Measurements from ENCODE around the gene RNF114. TPM values are rescaled to one million over a fixed set of nuclear protein-coding genes. Genes with fewer than 3 reads are reported as not detected.

Gene RNF114
- total and polyA plus RNA-seq, 4 donors: 30.9 to 87.9 (median 40.9) TPM

DNA sequence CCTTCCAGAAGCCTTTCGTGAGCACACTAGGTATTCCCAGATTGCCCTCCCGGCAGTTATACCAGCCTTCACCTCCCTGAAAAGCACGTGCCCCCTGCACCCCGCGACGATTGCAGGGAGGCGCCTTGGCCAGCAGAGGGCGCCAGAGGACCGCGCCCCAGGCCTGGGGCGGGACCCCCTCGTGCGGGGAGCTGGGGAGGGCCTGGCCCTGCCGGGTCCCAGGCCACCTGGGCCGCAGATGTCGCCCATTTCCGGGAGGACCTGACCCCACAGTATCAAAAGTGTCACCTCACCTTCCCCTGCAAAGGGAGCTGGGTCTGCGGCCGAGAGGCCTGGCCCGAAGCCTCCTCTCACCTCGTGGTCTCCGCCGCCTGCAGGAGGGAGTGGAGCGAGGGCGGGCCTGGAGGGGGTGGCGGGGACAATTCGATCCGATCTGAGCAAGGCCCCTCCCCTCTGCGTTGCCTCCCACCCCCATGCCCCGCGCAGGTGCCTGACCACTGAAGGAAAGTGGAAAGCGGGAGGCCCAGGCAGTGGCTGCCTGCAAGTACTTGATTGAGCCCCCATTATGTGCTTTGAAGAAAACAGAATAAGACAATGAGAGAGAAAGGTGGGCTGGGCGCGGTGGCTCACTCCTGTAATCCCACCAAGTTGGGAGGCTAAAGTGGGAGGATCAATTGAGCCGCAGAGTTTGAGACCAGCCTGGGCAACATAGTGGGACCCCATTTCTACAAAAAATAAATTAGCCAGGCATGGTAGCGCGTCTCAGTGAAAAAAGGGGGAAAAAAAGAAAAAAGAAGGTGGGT, 43.0 kb downstream of the RNF114 start:
- Histone ChIP-seq H3K9ac (ENCODE audit: low read depth in 1 of 2, low read length in 2 of 2) (no peak overlapping the region), H3K27ac (ENCODE audit: low read depth in 1 of 2, low read length in 2 of 2) (no peak overlapping the region), H3K36me3 (ENCODE audit: control insufficient read depth in 4 of 4, insufficient read depth in 3 of 4, low read depth in 1 of 4, low read length in 3 of 4) (no peaks in the 10 kb centered on the region), H3K4me3 (ENCODE audit: low read depth in 1 of 3, low read length in 3 of 3) (peak overlapping the region in 1 of 3 donors; percentile 30), H3K4me1 (ENCODE audit: control insufficient read depth in 4 of 4, insufficient read depth in 4 of 4, low read length in 3 of 4) (peaks cover 2 to 17% (median 6%) of the 10 kb centered on the region in 4 donors), H3K27me3 (ENCODE audit: control insufficient read depth in 4 of 4, insufficient read depth in 4 of 4, low read length in 3 of 4) (no peaks in the 10 kb centered on the region), H3K9me3 (ENCODE audit: control insufficient read depth in 4 of 4, low read length in 3 of 4) (no peaks in the 10 kb centered on the region)
- TF ChIP-seq RXRA (IDR thresholded peaks at IDR 0.05): no peak
- TF ChIP-seq, protein P1, sequence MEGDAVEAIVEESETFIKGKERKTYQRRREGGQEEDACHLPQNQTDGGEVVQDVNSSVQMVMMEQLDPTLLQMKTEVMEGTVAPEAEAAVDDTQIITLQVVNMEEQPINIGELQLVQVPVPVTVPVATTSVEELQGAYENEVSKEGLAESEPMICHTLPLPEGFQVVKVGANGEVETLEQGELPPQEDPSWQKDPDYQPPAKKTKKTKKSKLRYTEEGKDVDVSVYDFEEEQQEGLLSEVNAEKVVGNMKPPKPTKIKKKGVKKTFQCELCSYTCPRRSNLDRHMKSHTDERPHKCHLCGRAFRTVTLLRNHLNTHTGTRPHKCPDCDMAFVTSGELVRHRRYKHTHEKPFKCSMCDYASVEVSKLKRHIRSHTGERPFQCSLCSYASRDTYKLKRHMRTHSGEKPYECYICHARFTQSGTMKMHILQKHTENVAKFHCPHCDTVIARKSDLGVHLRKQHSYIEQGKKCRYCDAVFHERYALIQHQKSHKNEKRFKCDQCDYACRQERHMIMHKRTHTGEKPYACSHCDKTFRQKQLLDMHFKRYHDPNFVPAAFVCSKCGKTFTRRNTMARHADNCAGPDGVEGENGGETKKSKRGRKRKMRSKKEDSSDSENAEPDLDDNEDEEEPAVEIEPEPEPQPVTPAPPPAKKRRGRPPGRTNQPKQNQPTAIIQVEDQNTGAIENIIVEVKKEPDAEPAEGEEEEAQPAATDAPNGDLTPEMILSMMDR (IDR thresholded peaks at IDR 0.05; ENCODE audit: low read depth, low read length, missing input control): peak; percentile 96
- peak; percentile 94 to 96 for TF ChIP-seq RAD21 (IDR thresholded peaks at IDR 0.05)
- DNase-seq (ENCODE audit: low spot score): peak; percentile 79
- WGBS: 22% methylated on average over 37 of the region's 37 CpGs

DNA sequence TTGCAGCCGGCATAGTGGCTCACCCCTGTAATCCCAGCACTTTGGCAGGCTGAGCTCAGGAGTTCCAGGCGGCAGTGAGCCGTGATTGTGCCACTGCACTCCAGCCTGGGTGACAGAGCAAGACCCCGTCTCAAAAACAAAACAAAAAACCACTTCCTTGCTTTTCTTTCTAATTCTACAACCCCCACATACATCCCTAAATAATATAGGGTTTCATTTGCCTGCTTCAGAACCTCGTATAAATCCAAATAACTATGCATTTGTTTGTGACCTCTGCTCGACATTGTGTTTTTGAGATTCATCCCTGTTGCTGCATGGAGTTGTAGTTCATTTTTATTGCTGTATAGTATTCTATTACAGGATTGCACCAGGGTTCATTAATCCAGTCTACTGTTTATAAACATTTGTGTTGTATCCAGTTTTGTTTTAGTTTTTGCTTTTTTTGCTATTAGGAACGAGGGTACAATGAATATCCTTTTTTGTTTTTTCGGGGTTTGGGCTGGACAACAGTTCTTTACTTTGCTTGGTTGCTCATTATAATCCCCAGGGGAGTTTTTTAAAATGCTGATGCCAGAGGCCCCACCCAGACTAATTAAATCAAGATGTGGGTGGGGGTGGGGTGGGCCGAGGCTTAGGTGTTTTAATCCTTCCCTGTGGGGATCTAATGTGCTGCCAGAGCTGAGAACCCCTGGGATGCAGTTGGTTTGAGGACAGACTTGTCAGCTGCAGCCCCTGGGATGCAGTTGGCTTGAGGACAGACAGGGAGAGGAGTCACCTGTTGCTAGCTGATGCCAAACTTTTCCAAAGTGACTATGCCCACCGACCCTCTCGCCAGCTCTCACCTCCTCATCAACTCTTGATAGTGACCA, 44.2 kb downstream of the RNF114 start:
- 86% methylated on average over 11 of the region's 11 CpGs for WGBS
- peaks cover 2 to 17% (median 6%) of the 10 kb centered on the region in 4 donors for H3K4me1 ChIP-seq (ENCODE audit: control insufficient read depth in 4 of 4, insufficient read depth in 4 of 4, low read length in 3 of 4)
- H3K9ac ChIP-seq (ENCODE audit: low read depth in 1 of 2, low read length in 2 of 2): no peak overlapping the region

More for the DNA sequence above, 44.2 kb downstream of the RNF114 start:
- Histone ChIP-seq H3K9me3 (ENCODE audit: control insufficient read depth in 4 of 4, low read length in 3 of 4) (no peaks in the 10 kb centered on the region), H3K36me3 (ENCODE audit: control insufficient read depth in 4 of 4, insufficient read depth in 3 of 4, low read depth in 1 of 4, low read length in 3 of 4) (no peaks in the 10 kb centered on the region), H3K27ac (ENCODE audit: low read depth in 1 of 2, low read length in 2 of 2) (no peak overlapping the region), H3K4me3 (ENCODE audit: low read depth in 1 of 3, low read length in 3 of 3) (no peak overlapping the region), H3K27me3 (ENCODE audit: control insufficient read depth in 4 of 4, insufficient read depth in 4 of 4, low read length in 3 of 4) (no peaks in the 10 kb centered on the region)
- DNase-seq (ENCODE audit: low spot score): no peak
- TF ChIP-seq RAD21 (IDR thresholded peaks at IDR 0.05): no peak
- TF ChIP-seq NR2F2 (IDR thresholded peaks at IDR 0.05): no peak
- no peak for TF ChIP-seq JUND (IDR thresholded peaks at IDR 0.05)
- no peak for TF ChIP-seq FOXA2 (IDR thresholded peaks at IDR 0.05)
- TF ChIP-seq, protein P2, sequence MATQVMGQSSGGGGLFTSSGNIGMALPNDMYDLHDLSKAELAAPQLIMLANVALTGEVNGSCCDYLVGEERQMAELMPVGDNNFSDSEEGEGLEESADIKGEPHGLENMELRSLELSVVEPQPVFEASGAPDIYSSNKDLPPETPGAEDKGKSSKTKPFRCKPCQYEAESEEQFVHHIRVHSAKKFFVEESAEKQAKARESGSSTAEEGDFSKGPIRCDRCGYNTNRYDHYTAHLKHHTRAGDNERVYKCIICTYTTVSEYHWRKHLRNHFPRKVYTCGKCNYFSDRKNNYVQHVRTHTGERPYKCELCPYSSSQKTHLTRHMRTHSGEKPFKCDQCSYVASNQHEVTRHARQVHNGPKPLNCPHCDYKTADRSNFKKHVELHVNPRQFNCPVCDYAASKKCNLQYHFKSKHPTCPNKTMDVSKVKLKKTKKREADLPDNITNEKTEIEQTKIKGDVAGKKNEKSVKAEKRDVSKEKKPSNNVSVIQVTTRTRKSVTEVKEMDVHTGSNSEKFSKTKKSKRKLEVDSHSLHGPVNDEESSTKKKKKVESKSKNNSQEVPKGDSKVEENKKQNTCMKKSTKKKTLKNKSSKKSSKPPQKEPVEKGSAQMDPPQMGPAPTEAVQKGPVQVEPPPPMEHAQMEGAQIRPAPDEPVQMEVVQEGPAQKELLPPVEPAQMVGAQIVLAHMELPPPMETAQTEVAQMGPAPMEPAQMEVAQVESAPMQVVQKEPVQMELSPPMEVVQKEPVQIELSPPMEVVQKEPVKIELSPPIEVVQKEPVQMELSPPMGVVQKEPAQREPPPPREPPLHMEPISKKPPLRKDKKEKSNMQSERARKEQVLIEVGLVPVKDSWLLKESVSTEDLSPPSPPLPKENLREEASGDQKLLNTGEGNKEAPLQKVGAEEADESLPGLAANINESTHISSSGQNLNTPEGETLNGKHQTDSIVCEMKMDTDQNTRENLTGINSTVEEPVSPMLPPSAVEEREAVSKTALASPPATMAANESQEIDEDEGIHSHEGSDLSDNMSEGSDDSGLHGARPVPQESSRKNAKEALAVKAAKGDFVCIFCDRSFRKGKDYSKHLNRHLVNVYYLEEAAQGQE (IDR thresholded peaks at IDR 0.05): no peak
- TF ChIP-seq, protein P3, sequence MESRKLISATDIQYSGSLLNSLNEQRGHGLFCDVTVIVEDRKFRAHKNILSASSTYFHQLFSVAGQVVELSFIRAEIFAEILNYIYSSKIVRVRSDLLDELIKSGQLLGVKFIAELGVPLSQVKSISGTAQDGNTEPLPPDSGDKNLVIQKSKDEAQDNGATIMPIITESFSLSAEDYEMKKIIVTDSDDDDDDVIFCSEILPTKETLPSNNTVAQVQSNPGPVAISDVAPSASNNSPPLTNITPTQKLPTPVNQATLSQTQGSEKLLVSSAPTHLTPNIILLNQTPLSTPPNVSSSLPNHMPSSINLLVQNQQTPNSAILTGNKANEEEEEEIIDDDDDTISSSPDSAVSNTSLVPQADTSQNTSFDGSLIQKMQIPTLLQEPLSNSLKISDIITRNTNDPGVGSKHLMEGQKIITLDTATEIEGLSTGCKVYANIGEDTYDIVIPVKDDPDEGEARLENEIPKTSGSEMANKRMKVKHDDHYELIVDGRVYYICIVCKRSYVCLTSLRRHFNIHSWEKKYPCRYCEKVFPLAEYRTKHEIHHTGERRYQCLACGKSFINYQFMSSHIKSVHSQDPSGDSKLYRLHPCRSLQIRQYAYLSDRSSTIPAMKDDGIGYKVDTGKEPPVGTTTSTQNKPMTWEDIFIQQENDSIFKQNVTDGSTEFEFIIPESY (IDR thresholded peaks at IDR 0.05): no peak
- TF ChIP-seq, protein P1 (IDR thresholded peaks at IDR 0.05; ENCODE audit: low read depth, low read length, missing input control): no peak
- no peak for TF ChIP-seq HNF4A (conservative IDR thresholded peaks at IDR 0.05)
- no peak for TF ChIP-seq ATF3 (IDR thresholded peaks at IDR 0.05)
- no peak for TF ChIP-seq MAX (IDR thresholded peaks at IDR 0.05)
- TF ChIP-seq EGR1 (IDR thresholded peaks at IDR 0.05; ENCODE audit: low read depth in 2 of 2): no peak
- no peak for TF ChIP-seq TAF1 (conservative IDR thresholded peaks at IDR 0.05)
- TF ChIP-seq FOXA1 (IDR thresholded peaks at IDR 0.05): no peak
- TF ChIP-seq RXRA (IDR thresholded peaks at IDR 0.05): no peak
